Glomerular visceral epithelial cell (primary cell): ENCODE measurements around the gene LCN10.

Source experiments
- DNase-seq: peaks from one replicate; pipeline ENCODE4 v3.0.0-alpha.2; 2016; ENCODE audit errors: extremely low spot score

Gene LCN10

DNA sequence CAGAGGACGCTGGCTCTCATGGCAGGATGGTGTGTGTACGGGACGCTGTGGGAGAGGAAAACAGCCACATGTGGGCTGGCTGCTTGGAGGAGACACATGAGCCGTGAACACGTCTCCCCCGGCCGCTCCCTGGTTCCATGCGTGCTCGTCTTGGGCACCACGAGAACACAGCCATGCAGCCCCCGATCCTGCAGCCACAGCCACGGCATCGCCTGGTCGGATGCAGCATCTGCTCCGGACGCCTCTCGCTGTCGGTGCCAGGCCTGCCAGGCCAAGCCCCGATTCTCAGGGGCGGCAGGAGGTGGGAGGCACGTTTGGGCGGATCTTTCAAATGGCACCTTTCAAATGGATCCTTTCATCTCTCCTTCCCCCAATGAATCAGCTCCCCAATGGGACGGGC lies 3.2 kb downstream of the LCN10 start:
- no peak for DNase-seq

DNA sequence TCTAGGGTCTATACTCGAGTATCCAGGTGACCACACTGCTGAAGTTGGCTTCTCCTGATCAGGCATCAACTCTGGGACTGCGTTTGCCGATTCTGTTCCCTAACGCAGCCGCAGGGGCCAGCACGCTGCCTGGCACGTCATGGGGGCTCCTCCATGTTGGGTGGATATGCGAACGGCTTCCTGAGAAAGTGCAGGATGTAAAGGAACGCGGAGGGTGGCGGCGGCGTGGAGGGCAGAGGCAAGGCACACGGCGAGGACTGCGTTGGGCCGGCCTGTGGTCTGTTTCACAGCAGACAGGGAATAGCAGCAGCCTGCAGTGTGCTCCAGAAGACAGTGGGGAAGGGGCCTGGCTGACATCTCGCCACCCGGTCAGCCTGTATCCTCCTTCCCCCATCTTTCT lies 3.8 kb downstream of the LCN10 start:
- DNase-seq = no peak

DNA sequence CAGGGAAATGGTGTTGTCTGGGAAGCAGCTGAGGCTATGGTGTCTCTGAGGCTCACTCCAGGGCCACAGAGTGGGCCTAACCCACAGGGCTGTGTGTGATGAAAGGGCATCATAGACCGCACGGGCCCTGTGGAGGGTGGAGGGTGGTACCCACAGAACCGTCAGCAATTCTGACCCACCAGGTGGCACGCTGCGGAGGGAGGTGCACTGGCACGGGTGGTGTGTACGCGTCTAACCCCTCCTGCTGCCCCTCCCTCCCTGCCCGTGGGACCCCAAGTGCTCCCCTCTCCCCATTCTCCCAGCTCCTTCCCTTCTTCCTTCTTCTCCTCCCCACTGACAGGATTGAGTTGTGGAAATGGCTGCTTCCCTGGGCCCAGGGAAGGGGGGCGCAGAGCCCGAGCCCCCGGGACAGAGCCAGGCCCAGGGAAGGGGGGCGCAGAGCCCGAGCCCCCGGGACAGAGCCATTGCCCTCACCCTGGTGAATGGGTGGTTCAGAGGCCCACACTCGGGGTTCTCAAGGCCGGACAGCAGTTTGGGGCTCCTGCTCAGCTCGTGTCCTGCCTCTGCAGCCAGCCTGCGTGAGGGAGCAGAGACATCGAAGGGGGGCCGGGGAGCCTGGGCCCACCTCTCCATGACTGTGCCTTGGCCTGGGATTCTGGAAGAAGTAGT lies 6.8 kb downstream of the LCN10 start:
- DNase-seq = no peak

DNA sequence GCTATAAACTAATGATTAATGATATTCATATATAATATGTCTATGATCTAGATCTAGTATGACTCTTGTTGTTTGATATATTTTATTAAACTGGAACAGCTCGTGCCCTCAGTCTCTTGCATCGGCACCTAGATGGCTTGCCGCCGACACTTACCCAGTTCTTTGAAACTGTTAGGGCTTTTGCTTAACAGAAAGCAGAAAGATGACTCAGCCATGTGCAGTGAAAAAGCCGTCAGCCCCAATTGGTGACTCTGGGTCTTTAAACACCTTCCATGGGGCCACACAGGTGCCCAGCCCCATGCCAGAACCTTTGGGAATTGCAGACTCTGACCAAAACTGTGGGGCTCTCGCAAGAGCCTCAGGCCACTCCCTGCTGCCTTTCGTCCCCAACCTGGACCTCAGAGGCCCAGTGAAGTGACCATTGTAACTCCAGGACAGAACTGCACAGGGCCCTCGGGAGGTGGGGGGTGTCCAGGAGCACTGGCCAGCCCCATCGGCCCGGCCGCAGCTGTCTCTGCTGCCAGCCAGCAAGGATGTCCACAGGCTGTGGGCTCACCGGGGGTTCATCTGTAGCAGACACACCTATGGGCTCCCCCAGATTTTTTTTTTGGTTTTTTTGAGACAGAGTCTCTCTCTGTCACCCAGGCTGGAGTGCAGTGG lies 7.8 kb downstream of the LCN10 start:
- no peak for DNase-seq

DNA sequence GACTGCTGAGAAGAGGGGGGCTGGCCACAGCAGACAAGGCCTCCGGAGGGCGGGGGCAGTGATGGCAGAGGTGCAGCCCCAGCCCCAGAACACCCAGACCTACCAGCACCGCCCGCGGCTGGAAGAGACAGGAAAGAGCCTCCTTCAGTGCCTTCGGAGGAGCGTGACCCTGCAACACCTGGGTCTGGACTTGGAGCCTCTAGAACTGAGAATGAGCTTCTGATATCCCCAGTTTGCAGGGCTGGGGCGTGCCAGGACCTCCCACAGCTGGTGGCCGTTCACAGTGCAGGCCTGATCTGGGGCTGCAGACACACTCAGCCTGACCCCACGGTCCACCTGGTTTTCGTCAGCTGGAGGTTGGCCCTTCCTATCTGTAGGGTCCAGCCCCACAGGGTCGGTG lies 9.1 kb downstream of the LCN10 start:
- DNase-seq = no peak

DNA sequence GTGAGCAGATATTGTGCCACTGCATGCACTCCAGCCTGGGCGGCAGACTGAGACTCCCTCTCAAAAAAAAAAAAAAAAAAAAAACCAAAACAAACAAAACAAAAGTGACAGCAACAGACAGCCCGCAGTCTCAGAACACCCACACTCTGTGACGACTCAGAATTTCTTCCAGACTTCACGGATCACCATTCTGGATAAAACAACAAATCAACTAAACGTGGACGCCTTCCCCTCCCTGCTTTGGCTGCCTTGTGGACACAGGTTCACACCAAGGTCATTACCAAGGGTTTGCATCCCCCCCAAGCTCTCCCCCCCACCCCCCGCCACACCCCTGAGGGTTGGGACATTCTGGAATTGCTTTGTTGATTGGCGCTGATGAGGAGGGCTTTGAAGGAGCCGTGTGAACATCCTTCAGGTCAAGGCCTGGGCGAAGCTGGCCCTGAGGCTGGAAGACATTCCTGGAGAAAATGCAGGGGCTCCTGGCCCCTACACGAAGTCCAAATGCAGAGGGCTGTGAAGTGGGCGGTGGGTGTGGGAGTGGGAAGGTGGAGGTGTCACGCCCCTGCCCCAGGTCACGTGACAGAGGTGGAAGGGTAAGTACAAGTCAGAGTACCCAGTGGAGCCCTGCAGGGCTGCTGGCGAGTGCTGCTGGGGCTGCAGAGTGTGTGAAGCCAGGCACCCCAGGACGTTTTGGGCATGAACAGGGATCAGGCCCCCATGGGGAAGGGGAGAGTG lies 10.1 kb downstream of the LCN10 start:
- DNase-seq = no peak

DNA sequence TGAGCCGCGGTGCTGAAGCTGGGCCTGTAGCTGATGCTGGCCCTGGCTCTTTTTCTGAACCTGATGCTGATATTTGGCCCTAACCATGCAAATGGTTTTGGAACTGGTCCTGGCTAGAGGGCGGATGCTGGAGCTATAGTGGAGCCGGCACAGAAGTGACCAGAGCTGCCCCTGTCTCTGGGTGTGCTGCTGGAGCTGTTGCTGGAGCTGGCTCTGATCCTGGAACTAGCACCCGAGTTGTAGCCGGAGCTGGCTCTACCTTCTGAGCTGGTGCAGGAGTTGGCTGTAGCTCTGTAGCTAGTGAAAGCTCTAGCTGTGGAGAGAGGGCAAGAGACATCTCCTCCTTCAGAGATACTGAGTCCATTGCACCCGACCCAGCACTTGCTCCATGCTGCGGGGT lies 12.8 kb downstream of the LCN10 start:
- no peak for DNase-seq

DNA sequence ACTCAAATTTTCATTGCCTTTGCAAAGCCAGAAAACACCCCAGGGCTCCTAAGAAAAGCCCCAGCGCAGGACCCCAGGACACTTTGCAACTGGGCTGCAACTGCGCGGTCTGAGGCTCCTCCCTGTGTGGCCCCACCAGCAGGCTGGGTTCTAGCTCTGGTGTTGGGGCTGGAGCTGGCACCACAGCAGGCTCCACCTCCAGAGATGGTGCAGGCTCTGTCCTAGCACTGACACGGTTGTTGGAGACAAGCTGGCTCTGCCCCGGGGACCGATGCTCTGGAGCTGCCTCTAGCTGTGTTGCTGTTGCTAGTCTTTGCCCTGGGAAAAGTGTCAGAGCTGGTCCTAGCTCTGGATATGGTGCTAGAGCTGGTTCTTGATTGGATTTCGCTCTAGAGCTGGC lies 13.6 kb downstream of the LCN10 start:
- no peak for DNase-seq

DNA sequence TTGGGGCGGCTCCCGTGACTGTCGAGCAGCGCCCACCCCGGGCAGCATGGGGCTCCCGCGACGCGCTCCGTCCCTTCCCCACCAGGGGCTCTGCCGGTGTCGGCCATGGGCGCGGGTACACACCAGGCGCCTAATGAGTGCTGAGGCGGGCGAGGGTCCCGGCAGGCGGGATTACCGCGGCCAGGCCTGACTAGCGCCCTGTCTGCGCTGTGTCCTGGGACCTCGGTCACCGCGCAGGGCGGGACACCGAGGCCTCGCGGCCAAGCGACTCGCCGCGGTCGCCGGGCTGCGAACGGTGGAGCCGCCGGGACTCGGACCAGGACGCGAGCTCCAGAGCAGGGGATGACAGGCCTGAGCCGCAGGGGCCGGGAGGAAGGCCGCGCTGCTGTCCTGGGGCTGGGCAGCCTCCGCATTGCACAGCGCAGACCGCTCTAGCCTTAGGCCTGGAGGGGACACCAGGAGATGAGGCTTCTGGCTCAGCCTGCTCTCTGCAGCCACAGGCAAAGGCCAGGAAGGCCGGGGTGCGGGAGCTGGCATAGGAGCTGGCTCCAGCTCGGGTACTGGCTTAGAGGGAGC lies 14.1 kb downstream of the LCN10 start:
- DNase-seq = no peak

DNA sequence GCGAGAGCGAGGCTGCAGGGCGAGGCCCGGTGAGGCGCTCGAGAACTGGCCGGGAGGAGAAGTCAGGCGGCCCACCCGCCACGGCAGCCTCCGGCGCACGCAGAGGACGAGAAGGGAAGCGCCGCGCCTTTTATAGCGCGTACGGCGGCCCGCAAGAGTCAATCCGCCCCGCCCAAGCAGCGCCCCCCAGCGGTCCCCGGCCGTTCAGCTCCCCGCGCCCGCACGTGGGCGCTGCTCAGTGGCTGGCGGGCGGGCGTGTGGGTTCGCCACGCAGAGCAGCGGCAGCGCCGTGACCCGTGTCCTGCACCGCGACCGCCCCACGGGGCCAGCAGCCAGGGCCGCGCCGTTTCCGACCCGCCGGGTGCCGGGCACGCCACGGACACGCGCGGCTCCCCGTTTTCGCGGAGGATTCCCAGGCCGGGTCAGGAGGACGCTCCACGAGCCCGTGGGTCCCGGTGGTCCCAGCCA lies 14.6 kb downstream of the LCN10 start:
- DNase-seq = peak; percentile 91

DNA sequence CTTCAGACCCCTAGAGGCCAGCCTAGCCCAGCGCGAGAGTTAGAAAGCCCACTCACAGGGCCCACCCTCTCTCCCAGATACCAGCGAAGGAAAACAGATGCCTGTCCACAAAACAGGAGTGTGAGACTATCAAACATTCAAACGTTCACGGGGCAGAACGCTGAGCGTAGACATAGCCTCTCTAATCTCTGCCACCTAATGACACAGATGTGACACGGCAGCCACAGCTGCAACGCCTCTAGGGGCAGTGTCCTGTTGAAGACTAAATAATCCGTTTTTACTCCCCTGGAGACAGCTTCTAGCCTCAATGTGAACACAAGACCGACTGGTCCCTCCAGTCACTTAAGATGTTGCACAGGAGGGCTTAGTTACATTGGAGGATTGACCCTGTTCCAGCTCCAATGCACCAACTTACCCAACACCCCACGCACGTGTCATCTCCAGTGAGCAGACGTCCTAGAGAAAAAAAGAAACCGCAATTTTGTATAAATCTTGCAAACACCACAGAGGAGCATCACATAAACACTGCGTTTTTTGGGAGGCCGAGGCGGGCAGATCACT lies 16.0 kb downstream of the LCN10 start:
- peak; percentile 25 for DNase-seq

DNA sequence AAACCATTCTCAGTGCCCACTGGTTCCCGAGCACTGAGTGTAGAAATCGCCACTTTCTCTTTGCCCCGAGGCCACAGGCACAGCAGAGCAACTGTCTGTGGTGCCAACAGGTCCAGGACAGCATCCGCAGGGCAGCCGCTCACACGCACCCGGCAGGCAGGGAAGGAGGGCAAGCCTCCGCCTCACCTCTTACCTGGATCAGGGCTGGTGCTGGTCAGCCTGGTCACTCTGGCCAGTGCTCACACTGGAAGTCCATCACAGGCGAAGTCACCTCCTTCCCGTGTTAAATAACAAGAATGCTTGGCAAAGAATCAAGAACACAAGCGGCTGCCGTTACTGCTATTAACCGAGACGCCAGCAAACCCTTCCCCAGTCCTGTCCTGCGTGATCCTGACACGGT lies 16.6 kb downstream of the LCN10 start:
- no peak for DNase-seq

DNA sequence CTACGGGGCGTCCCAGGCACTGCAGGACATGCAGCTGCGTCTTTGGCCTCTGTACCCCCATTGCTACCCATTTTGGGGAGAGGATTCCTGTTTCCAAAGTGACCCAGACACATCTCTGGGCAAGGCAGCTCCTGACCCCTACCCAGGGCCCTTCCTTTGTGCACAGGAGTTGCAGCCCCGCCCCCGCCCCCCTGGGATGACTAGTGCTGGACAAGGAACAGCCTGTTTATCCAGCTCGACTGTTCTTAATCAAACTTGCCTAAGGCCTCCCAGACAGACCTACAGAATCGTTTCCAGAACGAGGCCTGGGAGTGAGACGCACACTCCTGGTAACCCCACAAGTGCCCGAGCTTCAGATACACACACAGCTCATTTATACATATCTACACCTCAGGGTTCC lies 17.1 kb downstream of the LCN10 start:
- no peak for DNase-seq

DNA sequence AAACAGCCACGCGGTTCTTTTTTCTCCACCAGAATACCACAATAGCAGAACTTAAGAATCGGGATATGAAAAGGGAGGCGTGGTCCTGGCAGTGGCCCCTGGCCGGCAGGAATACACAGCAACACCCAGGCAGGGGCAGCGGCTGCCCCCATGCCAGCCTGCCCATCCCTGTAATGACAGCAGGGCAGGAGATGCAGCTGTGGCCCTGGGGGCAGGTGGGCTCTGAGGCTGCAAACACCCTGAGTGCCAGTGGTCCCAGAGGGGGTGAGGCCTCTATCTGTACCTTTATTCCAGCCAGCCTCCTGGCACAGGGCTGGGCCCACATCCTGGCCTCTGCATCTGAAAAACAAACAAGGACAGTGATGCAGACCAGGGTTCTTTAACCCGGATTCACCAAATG lies 18.0 kb downstream of the LCN10 start:
- DNase-seq = no peak

DNA sequence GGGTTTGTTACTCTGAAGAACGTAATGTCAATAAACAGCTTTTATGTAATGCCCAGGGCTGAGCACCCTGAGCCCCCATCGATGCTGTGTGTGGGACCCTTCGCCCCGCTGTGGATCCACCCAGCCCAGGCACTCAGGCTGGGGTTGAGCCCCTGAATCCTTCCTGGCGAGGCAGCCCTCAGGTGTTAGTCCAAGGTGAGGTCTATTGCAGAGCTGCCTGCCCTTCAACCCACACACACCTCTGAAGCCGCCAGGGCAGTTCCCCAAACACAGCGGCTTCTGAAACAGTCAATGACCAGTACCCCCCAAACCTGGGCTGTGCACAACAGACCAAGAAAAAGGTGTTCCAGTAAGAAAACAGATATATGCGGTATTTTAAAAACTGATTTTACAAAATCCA lies 18.8 kb downstream of the LCN10 start:
- no peak for DNase-seq

DNA sequence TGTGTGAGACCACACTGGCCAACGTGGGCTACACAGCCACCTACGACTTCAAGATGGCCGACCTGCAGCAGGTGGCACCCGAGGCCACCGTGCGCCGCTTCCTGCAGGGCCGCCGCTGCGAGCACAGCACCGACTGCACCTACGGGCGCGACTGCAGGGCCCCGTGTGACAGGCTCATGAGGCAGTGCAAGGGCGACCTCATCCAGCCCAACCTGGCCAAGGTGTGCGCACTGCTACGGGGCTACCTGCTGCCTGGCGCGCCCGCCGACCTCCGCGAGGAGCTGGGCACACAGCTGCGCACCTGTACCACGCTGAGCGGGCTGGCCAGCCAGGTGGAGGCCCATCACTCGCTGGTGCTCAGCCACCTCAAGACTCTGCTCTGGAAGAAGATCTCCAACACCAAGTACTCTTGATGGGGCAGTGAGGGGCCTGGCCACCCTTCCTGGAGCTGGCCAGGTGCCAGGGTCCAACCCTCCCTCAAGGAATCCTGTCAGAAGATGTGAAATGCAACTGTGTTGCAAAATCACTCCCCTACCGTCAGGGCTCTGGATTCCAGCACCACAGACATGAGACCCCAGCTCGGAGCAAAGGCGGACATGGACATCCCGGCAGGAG lies 19.3 kb downstream of the LCN10 start:
- DNase-seq = no peak

DNA sequence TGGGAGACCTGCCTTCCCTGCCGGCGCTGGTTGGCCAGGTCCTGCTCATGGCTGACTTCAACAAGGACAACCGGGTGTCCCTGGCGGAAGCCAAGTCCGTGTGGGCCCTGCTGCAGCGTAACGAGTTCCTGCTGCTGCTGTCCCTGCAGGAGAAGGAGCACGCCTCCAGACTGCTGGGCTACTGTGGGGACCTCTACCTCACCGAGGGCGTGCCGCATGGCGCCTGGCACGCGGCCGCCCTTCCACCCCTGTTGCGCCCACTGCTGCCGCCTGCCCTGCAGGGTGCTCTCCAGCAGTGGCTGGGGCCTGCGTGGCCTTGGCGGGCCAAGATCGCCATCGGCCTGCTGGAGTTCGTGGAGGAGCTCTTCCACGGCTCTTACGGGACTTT lies 19.8 kb downstream of the LCN10 start:
- no peak for DNase-seq

DNA sequence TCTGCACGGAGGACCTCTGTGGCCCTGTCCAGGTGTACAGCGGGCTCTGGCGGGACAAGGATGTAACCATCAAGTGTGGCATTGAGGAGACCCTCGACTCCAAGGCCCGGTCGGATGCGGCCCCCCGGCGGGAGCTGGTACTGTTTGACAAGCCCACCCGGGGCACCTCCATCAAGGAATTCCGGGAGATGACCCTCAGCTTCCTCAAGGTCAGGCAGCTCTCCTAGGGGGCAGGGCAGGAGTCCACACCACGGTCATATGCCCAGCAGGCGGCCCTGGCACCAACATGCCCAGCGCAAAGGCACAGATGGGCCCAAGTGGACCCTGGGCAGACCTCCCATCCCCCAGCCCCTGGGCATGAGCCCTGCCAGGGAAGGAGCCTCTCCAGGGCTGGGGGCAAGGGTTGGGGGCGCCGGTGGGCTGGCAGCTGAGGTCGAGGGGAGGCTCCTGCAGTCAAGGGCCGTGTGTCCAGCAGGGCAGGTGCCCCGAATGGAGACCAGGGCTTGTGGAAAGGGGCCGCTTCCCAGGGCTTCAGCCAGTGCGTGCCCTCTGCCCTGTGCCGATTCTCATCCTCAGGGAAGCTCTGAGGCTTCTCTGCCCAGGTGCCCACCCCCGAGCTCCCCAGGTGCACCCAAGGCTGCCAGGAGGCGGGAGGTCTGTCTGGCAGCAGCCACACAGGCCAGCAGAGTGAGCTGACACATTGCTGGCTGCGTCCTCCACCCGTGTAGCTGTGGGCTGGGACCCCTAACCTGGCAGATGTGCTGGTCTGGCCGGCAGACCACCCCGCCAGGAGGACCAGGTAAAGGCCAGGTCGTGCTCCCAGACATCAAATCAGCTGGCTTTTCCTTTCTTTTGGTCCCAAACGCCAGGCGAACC lies 20.4 kb downstream of the LCN10 start:
- no peak for DNase-seq

DNA sequence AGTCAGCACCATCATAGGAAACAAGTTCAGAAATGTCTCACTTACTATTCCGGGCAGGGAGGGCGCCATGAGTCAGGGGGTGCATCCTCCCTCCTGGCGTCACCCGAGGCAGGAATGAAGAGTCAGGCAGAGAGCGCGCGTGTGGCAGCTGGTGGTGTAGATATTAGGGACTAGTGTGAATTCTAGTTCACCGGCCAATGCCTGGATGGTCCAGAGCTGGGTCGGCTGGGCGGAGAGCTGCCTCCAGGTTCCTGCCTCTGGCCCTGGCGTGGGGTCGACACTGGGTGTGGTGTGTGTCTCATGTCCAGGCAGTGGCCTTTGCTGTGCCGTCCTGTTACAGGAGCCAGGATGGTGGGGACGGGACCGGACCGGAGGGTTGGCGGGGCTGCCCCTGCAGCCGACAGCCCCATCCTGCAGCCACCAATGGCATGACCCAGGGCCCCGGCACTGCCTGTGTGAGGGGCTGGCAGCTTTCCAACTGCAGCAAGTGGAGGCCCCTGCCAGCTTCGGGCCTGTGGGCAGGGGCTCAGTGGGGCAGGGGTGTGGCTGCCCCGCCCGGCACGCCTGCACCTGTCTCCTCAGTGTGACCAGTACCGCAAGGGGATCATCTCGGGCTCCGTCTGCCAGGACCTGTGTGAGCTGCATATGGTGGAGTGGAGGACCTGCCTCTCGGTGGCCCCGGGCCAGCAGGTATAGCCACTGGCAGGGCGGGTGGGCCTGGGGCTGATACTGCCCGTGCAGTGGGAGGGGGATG lies 21.2 kb downstream of the LCN10 start:
- no peak for DNase-seq

DNA sequence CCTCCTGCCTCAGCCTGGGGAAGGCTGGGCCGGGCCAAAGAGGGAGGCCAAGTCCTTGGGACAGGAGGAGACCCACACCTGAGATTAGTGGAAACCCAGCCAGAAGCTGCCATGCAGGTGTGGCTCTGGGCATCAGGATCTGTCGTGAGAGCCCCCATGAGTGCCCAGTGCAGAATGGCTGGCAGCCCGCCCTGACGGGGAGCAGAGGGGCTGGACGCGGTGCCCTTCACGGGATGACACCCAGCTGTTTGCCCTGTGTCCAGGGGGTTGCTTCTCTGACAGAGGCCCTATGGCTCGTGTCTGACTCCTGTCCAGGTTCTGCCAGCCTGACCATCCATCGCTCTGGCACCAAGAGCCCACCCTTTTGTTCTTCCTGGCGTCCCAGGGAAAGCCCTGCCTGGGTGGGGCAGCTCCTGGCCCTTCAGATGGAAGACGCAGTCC lies 21.8 kb downstream of the LCN10 start:
- no peak for DNase-seq
